Activated CD8-positive, alpha-beta memory T cell treated with anti-CD3 and anti-CD28 coated beads, Interleukin-2, amount 50 U/mL, for 24 hours (primary cell): ENCODE measurements around the gene IGLL1.
"Not testable (repeated sequence)": the region's sequence is repeated elsewhere in the genome, so short reads cannot be mapped to it uniquely, and the experiment has no call there.

Source experiments
- DNase-seq: peaks from one replicate; pipeline ENCODE4 v3.0.0-alpha.2; 2020; ENCODE audit errors: extremely low read depth

The IGLL1 gene

DNA sequence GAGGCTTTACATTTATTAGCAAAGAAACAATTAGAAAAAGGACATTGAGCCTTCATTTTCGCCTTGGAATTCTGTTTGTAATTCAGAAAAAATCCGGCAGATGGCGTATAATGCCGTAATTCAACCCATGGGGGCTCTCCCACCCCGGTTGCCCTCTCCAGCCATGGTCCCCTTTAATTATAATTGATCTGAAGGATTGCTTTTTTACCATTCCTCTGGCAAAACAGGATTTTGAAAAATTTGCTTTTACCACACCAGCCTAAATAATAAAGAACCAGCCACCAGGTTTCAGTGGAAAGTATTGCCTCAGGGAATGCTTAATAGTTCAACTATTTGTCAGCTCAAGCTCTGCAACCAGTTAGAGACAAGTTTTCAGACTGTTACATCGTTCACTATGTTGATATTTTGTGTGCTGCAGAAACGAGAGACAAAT, 38.2 kb downstream of the IGLL1 start:
- not testable (repeated sequence) for DNase-seq

DNA sequence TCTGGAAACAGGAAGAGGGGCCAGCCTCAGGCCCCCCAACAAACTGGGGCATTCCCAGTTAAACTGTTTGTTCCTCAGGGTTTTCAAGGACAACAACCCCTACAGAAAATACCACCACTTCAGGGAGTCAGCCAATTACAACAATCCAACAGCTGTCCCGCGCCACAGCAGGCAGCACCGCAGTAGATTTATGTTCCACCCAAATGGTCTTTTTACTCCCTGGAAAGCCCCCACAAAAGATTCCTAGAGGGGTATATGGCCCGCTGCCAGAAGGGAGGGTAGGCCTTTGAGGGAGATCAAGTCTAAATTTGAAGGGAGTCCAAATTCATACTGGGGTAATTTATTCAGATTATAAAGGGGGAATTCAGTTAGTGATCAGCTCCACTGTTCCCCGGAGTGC, 39.3 kb downstream of the IGLL1 start:
- DNase-seq, result not testable (repeated sequence)

DNA sequence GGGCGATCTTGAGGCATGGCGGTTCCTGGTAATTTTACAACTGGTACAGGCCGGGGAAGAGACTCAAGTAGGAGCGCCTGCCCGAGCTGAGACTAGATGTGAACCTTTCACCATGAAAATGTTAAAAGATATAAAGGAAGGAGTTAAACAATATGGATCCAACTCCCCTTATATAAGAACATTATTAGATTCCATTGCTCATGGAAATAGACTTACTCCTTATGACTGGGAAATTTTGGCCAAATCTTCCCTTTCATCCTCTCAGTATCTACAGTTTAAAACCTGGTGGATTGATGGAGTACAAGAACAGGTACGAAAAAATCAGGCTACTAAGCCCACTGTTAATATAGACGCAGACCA, 40.3 kb downstream of the IGLL1 start:
- not testable (repeated sequence) for DNase-seq

GRCh38 chr22:23539135-23539838, 40.8 kb downstream of the IGLL1 start:
- DNase-seq, result peak; percentile 44

GRCh38 chr22:23538696-23539030, 41.4 kb downstream of the IGLL1 start:
- not testable (repeated sequence) for DNase-seq

DNA sequence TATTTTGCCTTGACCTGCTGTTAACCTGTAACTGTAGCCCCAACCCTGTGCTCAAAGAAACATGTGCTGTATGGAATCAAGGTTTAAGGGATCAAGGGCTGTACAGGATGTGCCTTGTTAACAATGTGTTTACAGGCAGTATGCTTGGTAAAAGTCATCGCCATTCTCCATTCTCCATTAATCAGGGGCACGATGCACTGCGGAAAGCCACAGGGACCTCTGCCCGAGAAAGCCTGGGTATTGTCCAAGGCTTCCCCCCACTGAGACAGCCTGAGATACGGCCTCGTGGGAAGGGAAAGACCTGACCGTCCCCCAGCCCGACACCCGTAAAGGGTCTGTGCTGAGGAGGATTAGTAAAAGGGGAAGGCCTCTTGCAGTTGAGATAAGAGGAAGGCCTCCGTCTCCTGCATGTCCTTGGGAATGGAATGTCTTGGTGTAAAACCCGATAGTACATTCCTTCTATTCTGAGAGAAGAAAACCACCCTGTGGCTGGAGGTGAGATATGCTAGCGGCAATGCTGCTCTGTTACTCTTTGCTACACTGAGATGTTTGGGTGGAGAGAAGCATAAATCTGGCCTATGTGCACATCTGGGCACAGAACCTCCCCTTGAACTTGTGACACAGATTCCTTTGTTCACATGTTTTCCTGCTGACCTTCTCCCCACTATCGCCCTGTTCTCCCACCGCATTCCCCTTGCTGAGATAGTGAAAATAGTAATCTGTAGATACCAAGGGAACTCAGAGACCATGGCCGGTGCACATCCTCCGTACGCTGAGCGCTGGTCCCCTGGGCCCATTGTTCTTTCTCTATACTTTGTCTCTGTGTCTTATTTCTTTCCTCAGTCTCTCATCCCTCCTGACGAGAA, 42.0 kb downstream of the IGLL1 start:
- not testable (repeated sequence) for DNase-seq

DNA sequence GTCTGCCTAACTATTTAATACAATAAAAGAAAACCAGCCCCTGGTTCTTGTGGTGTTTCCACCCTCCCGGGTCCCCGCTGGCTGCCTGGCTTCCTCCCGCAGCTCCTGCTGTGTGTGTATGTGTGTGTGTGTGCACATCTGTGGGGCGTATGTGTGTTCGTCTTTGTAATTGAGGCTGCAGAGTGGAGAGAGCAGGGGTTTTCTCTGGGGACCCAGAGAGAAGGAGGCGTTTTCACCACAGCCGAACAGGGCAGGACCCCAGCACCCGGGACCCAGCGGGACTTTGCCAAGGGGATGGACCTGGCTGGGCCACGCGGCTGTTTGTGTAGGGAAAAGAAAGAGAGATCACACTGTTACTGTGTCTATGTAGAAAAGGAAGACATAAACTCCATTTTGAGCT, 42.7 kb downstream of the IGLL1 start:
- DNase-seq, result no peak

DNA sequence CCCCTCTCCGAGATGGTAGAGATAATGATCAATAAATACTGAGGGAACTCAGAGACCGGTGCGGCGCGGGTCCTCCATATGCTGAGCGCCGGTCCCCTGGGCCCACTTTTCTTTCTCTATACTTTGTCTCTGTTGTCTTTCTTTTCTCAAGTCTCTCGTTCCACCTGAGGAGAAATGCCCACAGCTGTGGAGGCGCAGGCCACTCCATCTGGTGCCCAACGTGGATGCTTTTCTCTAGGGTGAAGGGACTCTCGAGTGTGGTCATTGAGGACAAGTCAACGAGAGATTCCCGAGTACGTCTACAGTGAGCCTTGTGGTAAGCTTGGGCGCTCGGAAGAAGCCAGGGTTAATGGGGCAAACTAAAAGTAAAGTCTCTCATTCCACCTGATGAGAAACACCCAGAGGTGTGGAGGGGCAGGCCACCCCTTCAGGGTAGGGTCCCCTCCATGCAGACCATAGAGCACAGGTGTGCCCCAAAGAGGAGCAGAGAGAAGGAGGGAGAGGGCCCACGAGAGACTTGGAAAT, 43.2 kb downstream of the IGLL1 start:
- no peak for DNase-seq

GRCh38 chr22:23535790-23536661, 44.1 kb downstream of the IGLL1 start:
- not testable (repeated sequence) for DNase-seq

- no peak for DNase-seq
Measured at GRCh38 chr22:23534851-23535717, 45.0 kb downstream of the IGLL1 start.

GRCh38 chr22:23534201-23534850, 45.8 kb downstream of the IGLL1 start:
- no peak for DNase-seq

GRCh38 chr22:23533771-23534191, 46.3 kb downstream of the IGLL1 start:
- DNase-seq, result no peak

GRCh38 chr22:23533328-23533762, 46.7 kb downstream of the IGLL1 start:
- no peak for DNase-seq

- no peak for DNase-seq
Measured at GRCh38 chr22:23532731-23533130, 47.4 kb downstream of the IGLL1 start.

DNA sequence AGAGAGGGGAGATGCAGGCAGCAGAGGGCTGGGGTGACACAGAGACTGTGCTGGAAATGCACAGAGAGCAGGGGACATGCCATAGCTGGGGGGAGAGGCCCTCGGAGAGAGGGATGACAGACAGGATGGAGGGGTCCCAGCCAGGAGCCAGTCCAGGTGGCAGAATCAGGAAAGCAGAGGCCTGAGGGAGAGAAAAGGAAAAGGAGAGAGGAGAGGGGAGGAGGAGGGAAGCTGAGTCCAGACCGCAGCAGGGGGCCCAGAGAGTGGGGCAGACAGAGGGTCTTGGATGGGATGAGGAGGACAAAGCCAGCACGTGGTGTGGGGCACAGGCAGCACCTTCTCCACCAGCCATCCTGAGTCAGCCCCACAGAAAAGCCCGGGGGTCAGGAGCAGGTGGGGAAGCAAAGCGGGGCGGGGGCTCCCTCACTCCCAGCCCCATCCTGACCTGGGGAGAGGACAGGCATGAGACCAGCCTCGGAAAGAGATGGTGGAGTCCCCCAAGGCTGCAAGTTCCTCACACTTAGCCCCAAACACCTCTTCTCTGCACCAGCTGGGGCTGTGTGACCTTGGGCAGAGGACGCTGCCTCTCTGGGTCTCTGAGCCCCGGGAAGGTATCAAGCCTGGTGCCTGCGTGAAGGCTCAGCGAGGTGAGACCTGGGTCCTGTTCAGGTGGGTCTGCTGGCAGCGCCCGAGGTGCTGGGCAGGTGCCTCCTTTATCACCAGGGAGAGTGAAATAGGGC, 48.0 kb downstream of the IGLL1 start:
- no peak for DNase-seq

DNA sequence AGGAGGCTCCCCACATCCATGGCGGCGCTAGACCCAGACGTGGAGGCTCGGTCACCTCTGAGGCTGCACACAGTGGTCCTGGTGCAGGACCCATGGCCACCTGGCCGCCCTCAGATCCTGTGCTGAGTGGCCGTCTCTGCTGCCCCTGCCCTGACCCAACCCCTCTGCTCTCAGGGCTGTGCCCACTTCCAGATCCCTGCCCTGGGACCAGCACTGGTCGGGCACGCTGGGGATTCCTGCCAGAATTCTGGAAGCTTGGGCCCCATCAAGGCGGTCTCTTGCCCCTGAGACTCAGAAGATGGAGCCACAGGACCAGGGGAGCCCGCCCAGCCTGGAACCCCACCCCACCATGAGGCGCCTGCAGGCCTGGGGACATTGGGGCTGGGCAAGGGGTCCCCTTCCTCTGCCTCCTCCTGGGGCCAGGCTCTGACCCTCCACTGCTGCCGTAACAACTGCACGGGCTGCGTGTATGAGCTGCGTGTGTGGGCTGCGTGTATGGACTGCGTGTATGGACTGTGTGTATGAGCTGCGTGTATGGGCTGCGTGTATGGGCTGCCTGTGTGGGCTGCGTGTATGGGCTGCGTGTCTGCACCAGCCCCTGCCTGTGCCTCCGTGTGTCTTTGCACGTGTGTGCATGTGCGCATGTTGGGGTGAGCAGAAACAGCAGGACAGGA, 48.7 kb downstream of the IGLL1 start:
- DNase-seq, result no peak

- no peak for DNase-seq
Measured at GRCh38 chr22:23530766-23531282, 49.3 kb downstream of the IGLL1 start.

DNA sequence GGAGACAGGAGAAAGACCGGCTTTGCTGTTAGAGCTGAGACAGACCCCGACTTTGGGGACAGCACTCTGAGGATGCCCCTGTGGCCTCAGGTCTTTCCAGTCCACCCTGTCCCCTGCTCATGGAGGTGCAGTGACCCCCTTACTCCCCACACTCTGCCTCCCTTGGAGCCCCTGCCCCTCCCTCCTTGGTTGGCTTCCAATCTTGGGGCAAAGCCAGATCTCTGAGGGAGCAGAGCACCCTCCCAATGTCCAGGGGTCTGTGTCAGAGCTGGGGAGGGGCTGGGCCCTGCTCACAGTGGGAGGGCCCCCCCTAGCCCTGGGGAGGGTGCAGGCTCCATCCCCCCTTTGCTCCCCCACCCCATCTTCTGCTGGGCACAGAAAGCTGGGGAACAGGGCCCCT, 50.0 kb downstream of the IGLL1 start:
- DNase-seq, result no peak
